Body of pancreas (tissue), 4 donors: ENCODE results near the gene WNT11.

Source experiments
- CTCF ChIP-seq, 7 experiments: fragments of 450-650 bp in 4 of 7; fragments of 200-600 bp in 3 of 7; sonication (generic) in 3 of 7; IDR thresholded peaks; one replicate each; pipeline ENCODE4 v1.5.1; 2016 to 2019; ENCODE audit warnings: antibody characterized with exemption in 7 of 7
- POLR2A ChIP-seq, 3 donors: fragments of 450-650 bp; IDR thresholded peaks; one replicate each; pipeline ENCODE4 v1.6.1; 2016; ENCODE audit warnings: antibody characterized with exemption in 3 of 3, mild to moderate bottlenecking in 2 of 3

GRCh38 chr11:76173663-76174062, 32.6 kb downstream of the WNT11 start:
- no peak for TF ChIP-seq POLR2A (IDR thresholded peaks at IDR 0.05)
- TF ChIP-seq CTCF (IDR thresholded peaks at IDR 0.05) = no peak
